HG03025 (cell line): ENCODE data around the gene SP100.
"Not testable (repeated sequence)": the region's sequence is repeated elsewhere in the genome, so short reads cannot be mapped to it uniquely, and the experiment has no call there.

Experiments used
- ATAC-seq: cut with Tn5 transposase; IDR thresholded peaks from one replicate; pipeline ENCODE4 v1.9.1; 2021; ENCODE audit warnings: mild to moderate bottlenecking, moderate library complexity; ENCODE audit not compliant: unreplicated experiment, low FRiP score

SP100 gene

DNA sequence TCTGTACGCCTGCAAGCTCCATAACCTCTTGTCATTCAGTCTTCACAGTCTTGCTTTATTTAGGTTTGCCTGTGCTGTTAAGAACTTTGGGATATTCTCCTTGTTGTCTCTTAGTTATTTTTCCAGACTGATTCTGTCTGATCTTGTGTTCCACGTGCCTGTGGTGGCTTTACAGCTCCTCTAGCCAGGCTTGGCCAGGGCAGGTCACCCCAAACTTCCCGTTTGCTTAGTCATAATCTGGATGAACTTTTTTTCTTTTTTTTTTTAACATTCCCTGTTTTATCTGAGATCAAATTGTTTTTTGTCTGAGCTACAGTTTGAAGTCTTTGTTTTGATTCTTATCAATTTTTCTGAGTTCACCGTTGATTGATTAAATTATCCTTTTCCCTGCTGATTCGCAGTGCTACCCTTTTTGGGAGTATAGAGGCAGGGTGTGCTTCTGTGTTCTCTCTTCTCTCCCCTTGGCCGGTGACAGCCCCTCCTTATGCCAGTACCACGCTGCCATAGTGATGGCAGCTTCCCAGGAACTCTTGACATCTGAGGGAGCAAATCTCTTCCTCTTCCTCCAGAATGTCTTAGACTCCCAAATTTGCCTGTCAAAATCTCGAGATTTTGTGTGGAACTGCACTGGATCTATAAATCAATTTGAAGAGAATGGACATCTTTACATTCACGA lies 2.5 kb downstream of the SP100 start:
- no peak for ATAC-seq

GRCh38 chr2:230419181-230419580 lies 3.2 kb downstream of the SP100 start:
- no peak for ATAC-seq

GRCh38 chr2:230422149-230422548 lies 6.1 kb downstream of the SP100 start:
- no peak for ATAC-seq

GRCh38 chr2:230423851-230424458 lies 8.0 kb downstream of the SP100 start:
- no peak for ATAC-seq

DNA sequence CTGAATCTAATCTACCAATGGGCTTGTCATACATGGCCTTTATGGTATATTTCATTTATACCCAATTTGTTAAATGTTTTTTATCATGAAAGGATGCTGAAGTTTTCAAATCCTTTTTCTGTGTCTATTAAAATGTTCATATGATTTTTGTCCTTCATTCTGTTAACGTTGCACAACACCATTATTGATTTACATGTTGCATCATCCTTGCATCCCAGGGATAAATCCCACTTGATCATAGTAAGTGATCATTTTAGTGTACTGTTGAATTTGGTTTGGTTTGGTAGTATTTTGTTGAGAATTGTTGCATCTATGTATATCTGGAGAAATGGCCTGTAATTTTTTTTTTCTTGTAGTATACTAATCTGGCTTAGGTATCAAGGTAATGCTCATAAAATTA lies 9.4 kb downstream of the SP100 start:
- ATAC-seq = no peak

DNA sequence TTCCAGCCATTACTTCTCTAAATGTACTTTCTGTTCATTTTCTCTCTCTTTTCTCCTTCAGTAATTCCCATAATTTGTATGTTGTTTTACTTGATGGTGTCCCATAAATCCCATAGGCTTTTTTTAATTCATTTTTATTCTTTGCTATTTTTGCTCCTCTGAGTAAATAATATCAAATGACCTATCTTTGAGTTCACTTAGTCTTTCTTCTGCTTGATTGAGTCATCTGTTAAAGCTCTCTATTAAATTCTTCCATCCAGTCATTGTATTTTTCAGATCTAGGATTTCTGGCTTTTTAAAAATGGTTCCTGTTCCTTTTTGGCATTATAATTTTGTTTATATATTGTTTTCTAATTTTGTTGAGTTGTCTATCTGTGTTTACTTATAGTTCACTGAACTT lies 13.5 kb downstream of the SP100 start:
- ATAC-seq = no peak

DNA sequence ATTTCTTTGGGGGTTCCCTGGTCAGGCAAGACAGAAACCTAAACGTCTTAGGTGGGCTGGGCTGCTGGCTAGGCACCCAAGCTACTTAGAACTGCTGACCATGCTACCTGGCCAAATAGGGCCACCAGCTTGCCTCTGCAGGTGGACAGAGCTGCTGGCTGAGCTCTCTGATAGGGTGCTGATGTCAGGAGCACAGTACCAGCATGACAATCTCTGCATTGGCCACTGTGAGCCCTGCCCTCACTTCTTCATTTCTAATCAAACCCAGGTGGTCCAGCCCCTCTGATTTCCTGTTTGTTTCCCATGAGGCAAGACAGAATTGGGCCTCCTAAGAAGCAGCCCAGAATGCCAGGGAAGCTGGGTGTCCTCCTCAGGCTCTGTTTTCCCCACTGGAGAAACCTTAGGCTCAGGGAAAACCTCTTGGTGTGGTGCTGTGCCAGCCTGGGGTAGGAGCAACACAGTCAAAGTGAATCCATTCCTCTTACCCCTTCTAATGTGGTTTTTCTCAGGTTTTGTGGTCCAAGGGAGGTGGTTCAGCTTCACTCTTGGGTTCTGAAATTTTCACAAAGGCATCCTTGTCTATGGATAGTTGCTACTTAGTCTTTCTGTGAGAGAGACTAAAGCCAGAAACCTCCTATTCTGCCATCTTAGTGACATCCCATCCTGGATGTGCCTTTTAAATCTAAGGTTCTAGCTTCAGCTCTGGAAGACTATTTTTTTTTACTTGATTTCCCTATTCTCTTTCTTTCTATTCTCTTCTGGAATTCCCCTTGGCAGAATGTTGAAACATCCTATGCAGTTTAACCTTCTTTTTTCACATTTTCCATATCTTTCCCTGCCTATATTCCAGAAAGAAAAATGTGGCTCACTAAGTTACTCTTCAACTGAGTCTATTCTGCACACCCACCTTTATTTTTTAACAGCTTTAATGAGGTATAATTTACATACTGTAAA lies 15.2 kb downstream of the SP100 start:
- no peak for ATAC-seq

GRCh38 chr2:230434677-230435324 lies 18.8 kb downstream of the SP100 start:
- no peak for ATAC-seq

DNA sequence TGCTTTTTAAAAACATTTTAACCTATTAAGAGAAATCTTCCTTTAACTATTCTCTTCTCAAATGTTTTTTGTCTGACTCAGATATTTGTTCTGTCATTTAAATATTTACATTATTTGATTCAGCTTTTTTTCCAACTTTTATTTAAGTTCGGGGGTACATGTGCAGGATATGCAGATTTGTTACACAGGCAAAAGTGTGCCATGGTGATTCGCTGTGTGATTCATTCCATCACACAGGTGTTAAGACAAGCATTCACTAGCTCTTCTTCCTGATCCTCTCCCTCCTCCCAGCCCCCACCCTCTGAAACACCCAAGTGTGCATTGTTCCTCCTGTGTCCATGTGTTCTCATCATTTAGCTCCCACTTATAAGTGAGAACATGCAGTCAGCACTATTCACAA lies 19.4 kb downstream of the SP100 start:
- no peak for ATAC-seq

GRCh38 chr2:230439121-230439520 lies 23.1 kb downstream of the SP100 start:
- ATAC-seq = not testable (repeated sequence)

DNA sequence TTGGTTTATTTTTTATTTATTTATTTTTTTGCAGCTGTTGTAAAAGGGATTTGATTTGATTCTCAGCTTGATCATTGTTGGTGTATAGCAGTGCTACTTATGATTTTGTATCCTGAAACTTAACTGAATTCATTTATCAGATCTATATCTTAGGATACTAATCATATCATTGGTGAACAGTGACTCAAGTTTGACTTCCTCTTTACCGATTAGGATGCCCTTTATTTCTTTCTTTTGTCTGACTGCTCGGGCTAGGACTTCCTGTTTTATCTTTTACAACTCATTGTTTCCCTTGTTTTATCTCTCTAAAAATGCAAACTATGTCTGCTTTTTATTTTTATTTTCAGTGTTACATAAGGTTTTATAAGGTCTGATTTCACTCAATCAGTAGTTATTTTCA lies 23.6 kb downstream of the SP100 start:
- ATAC-seq = no peak

GRCh38 chr2:230441227-230441897 lies 25.4 kb downstream of the SP100 start:
- no peak for ATAC-seq

GRCh38 chr2:230443541-230443940 lies 27.5 kb downstream of the SP100 start:
- no peak for ATAC-seq

GRCh38 chr2:230444832-230445231 lies 28.8 kb downstream of the SP100 start:
- ATAC-seq = no peak

GRCh38 chr2:230447036-230447435 lies 31.0 kb downstream of the SP100 start:
- ATAC-seq = no peak

DNA sequence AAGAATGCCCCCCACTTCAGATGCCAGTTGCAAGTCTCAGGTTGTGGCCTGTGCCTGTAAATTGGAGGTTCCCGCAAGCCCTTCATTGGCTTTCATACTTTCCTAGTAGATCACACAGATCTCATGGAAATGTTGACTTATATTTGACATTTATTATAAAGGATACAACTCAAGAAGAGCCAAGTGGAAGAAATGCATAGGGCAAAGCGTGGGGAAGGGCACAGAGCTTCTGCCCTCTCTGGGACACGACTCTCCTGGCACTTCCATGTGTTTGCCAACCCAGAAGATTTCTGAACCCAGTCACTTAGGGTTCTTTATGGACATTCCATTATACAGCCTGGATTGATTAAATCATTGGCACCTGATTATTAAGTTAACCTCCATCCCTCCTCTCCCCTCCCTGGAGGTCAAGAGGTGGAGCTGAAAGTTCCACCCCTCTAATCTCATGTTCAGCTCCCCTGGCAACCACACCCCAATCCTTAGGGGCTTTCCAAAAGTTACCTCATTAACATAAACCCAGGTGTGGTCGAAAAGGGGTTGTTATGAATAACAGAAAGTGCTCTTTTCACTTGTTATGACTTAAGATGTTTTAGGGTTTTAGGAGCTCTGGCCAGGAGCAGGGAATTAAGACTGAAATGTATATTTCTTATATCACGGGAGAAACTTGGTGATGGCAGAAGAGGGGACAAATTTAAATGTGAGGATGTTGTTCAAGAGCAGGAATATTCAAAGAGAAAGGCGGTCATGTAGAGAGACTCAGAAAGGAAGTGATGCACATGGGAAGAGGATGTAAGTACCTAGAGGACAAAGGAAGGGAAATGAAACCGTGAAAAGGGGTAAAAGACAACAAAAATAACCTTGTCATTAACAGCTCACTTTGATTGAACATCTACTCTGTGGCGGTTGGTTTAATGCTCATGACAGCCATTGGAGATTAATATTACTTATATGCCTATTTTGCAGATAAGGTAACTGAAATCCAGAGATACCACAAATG lies 31.8 kb downstream of the SP100 start:
- peak; percentile 76 for ATAC-seq

DNA sequence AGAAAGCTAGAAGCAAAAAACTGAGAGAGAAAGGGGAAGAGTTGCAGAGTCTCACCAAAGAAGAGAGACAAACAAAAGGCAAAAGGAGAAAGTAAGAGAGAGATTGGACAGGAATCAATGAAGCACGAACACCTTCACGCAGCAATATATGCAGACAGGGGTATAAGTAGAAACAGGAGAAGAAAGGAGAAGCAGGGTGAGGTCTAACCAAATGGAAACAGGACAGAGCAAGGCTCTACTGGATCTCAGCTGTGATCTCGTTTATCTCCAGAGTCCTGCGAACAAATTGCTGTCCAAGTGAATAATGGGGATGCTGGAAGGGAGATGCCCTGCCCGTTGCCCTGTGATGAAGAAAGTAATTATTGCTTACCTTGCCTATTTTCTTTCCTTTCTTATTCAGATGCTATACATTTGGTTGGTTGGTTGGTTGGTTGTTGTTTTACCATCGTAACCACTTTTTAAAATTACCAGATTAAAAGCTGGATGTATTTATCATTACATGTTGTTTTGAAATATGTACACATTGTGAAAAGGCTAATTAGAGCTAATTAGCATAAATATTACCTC lies 34.0 kb downstream of the SP100 start:
- ATAC-seq = no peak

GRCh38 chr2:230453006-230453405 lies 37.0 kb downstream of the SP100 start:
- no peak for ATAC-seq
